PC-3 (cell line): ENCODE data around the gene OR2A2. TPM values are rescaled to one million over a fixed set of nuclear protein-coding genes. Genes with fewer than 3 reads are reported as not detected.

ENCODE experiments used
- total RNA-seq: library from RNA; depleted of rRNA; stranded (reverse); fragments of >200 nt; gene quantifications from 2 replicates; pipeline ENCODE4 v1.2.3, GENCODE V29; 2014; rRNA removed

The OR2A2 gene
- total RNA-seq, 1 experiment from 2014 or later: not detected

Other genes with a start within 250 kb of the OR2A2 start
- gene TCAF1, start 207.4 kb upstream of the OR2A2 start, total RNA-seq: 12.4 and 16.9 TPM in 2 replicates
- gene OR2F2, start 174.3 kb upstream of the OR2A2 start, total RNA-seq: not detected in 2 replicates
- not detected in 2 replicates for gene OR2F1, start 154.7 kb upstream of the OR2A2 start, total RNA-seq
- gene OR6B1, start 109.3 kb upstream of the OR2A2 start, total RNA-seq: not detected in 2 replicates
- not detected in 2 replicates for gene OR2A5, start 60.6 kb upstream of the OR2A2 start, total RNA-seq
- not detected in 2 replicates for gene OR2A25, start 39.8 kb upstream of the OR2A2 start, total RNA-seq
- gene OR2A12, start 23.3 kb upstream of the OR2A2 start, total RNA-seq: not detected in 2 replicates
- not detected in 2 replicates for gene OR2A14, start 13.6 kb downstream of the OR2A2 start, total RNA-seq
- 1.4 and 1.6 TPM in 2 replicates for gene CTAGE4, start 73.9 kb downstream of the OR2A2 start, total RNA-seq
- gene ARHGEF35, start 86.2 kb downstream of the OR2A2 start, total RNA-seq: 10.8 TPM in 2 replicates
- gene OR2A42, start 130.0 kb downstream of the OR2A2 start, total RNA-seq: 0.40 TPM in 1 of 2 replicates, not detected in the other
- 0.69 TPM in 2 replicates for gene OR2A7, start 155.2 kb downstream of the OR2A2 start, total RNA-seq
- gene CTAGE8, start 159.7 kb downstream of the OR2A2 start, total RNA-seq: 0.69 and 1.2 TPM in 2 replicates
- 0.40 TPM in 1 of 2 replicates, not detected in the other for gene OR2A1, start 202.8 kb downstream of the OR2A2 start, total RNA-seq
- 15.5 and 17.7 TPM in 2 replicates for gene ARHGEF5, start 245.8 kb downstream of the OR2A2 start, total RNA-seq